CD14-positive monocyte (primary cell): Measurements from ENCODE around the gene GHRH. TPM values are rescaled to one million over a fixed set of nuclear protein-coding genes. Genes with fewer than 3 reads are reported as not detected.

Experiments used
- DNase-seq, 3 donors: peaks; one replicate each; pipeline ENCODE4 v3.0.0-alpha.2; 2011 to 2022
- H2AFZ ChIP-seq: 2 replicates; pipeline ENCODE4 v1.6.0; 2012; ENCODE audit warnings: mild to moderate bottlenecking, low read depth, low read length, inconsistent platforms; ENCODE audit not compliant: insufficient read depth, poor library complexity, severe bottlenecking
- H3K27ac ChIP-seq, 2 donors: 1 replicate in 1 of 2; 2 replicates in 1 of 2; pipeline ENCODE4 v1.5.1; 2012 to 2013; ENCODE audit warnings: low read length in 2 of 2, control low read depth in 1 of 2, inconsistent platforms in 1 of 2, low read depth in 1 of 2, mild to moderate bottlenecking in 1 of 2
- H3K27me3 ChIP-seq, 2 donors: one replicate each; pipeline versions ENCODE4 v1.6.0 to v1.6.1; 2011 to 2013; ENCODE audit warnings: low read length in 2 of 2; ENCODE audit not compliant: control insufficient read depth in 2 of 2, insufficient read depth in 2 of 2
- H3K36me3 ChIP-seq, 2 donors: replicated peaks in 1 of 2; 1 replicate in 1 of 2; 2 replicates in 1 of 2; pipeline versions ENCODE4 v1.5.1 to v1.6.1; 2012 to 2013; ENCODE audit warnings: low read length in 2 of 2, control low read depth in 1 of 2, inconsistent platforms in 1 of 2, mild to moderate bottlenecking in 1 of 2; ENCODE audit not compliant: insufficient read depth in 2 of 2, control insufficient read depth in 1 of 2
- H3K4me1 ChIP-seq, 2 donors: 1 replicate in 1 of 2; 2 replicates in 1 of 2; pipeline versions ENCODE4 v1.5.1 to v1.6.1; 2012 to 2013; ENCODE audit warnings: low read length in 2 of 2, control low read depth in 1 of 2, inconsistent platforms in 1 of 2, mild to moderate bottlenecking in 1 of 2, moderate library complexity in 1 of 2; ENCODE audit not compliant: insufficient read depth in 2 of 2, control insufficient read depth in 1 of 2
- H3K4me2 ChIP-seq: replicated peaks from 2 replicates; pipeline ENCODE3; 2012; ENCODE audit warnings: low read length, moderate library complexity, mild to moderate bottlenecking; ENCODE audit not compliant: poor library complexity, severe bottlenecking; ENCODE audit errors: extremely low read depth
- H3K4me3 ChIP-seq, 3 experiments: fragments of 200-600 bp in 1 of 3; sonication (generic) in 1 of 3; replicated peaks in 1 of 3; 1 replicate in 2 of 3; 2 replicates in 1 of 3; pipeline ENCODE4 v1.5.1; 2011 to 2013; ENCODE audit warnings: low read length in 3 of 3, mild to moderate bottlenecking in 3 of 3, control low read depth in 2 of 3, low read depth in 2 of 3, inconsistent platforms in 1 of 3, moderate library complexity in 1 of 3
- H3K79me2 ChIP-seq: 2 replicates; pipeline ENCODE4 v1.6.0; 2012; ENCODE audit warnings: mild to moderate bottlenecking, control low read depth, inconsistent platforms, low read length, moderate library complexity; ENCODE audit not compliant: insufficient read depth
- H3K9ac ChIP-seq: 2 replicates; pipeline ENCODE4 v1.6.0; 2017; ENCODE audit warnings: low read length, mild to moderate bottlenecking; ENCODE audit not compliant: insufficient read depth, poor library complexity, severe bottlenecking
- H3K9me3 ChIP-seq, 2 donors: replicated peaks in 1 of 2; 1 replicate in 1 of 2; 2 replicates in 1 of 2; pipeline versions ENCODE4 v1.5.1 to v1.6.1; 2012 to 2013; ENCODE audit warnings: low read length in 2 of 2, control low read depth in 1 of 2; ENCODE audit not compliant: control insufficient read depth in 1 of 2, insufficient read depth in 1 of 2
- H4K20me1 ChIP-seq: 2 replicates; pipeline ENCODE4 v1.6.0; 2012; ENCODE audit warnings: mild to moderate bottlenecking, low read length, control low read depth, moderate library complexity; ENCODE audit not compliant: insufficient read depth
- H3K27ac Mint-ChIP-seq, 7 donors: one replicate each; pipeline ENCODE4 v1.8.0; 2020; ENCODE audit warnings: mild to moderate bottlenecking in 7 of 7, mixed read lengths in 7 of 7, moderate library complexity in 6 of 7, inconsistent platforms in 2 of 7
- H3K27me3 Mint-ChIP-seq, 3 donors: one replicate each; pipeline ENCODE4 v1.8.0; 2021 to 2022; ENCODE audit warnings: low read depth in 3 of 3, mild to moderate bottlenecking in 3 of 3, mixed read lengths in 3 of 3, moderate library complexity in 3 of 3, inconsistent platforms in 1 of 3
- H3K36me3 Mint-ChIP-seq, 2 donors: one replicate each; pipeline ENCODE4 v1.8.0; 2020; ENCODE audit warnings: mixed read lengths in 2 of 2, inconsistent platforms in 1 of 2, mild to moderate bottlenecking in 1 of 2
- H3K4me1 Mint-ChIP-seq: one replicate; pipeline ENCODE4 v1.8.0; 2020; ENCODE audit warnings: mild to moderate bottlenecking, mixed read lengths
- H3K4me3 Mint-ChIP-seq, 2 donors: one replicate each; pipeline ENCODE4 v1.8.0; 2020; ENCODE audit warnings: mild to moderate bottlenecking in 2 of 2, mixed read lengths in 2 of 2, moderate library complexity in 1 of 2
- H3K9me3 Mint-ChIP-seq, 7 donors: one replicate each; pipeline ENCODE4 v1.8.0; 2020 to 2022; ENCODE audit warnings: mixed read lengths in 7 of 7, mild to moderate bottlenecking in 6 of 7, moderate library complexity in 6 of 7, inconsistent platforms in 2 of 7
- CTCF ChIP-seq: fragments of 200-600 bp; IDR thresholded peaks from one replicate; pipeline ENCODE4 v1.8.0; 2022; ENCODE audit warnings: antibody characterized with exemption, mild to moderate bottlenecking
- WGBS: methylation state at CpG from one replicate; pipeline ENCODE4 v1.1.5; 2013; ENCODE audit warnings: missing lambda C conversion rate; ENCODE audit not compliant: insufficient coverage; 5-methylcytosine and 5-hydroxymethylcytosine counted together
- intact Hi-C, 2 donors: fragments of 100-400 bp; cut with micrococcal nuclease; formaldehyde crosslinking; loops; one replicate each; pipeline versions ENCODE4 v1.15.0 to v1.15.1; 2023
- polyA plus RNA-seq, 3 donors: library from polyadenylated mRNA; depleted of rRNA in 1 of 3; unstranded in 2 of 3; stranded (reverse) in 1 of 3; fragments of 300-500 nt in 2 of 3; fragments of >200 nt in 1 of 3; fragmentation: Illumina TruSeq in 2 of 3; gene quantifications; 1 replicate in 2 of 3; 2 replicates in 1 of 3; pipeline ENCODE4 v1.2.3, GENCODE V29; 2012 to 2021

The GHRH gene
- polyA plus RNA-seq, 3 donors = not detected

- peak overlapping the region; percentile 1 to 3 for H3K4me3 Mint-ChIP-seq
- peak overlapping the region; percentile 35 for H3K4me2 ChIP-seq
- peaks cover 30 to 33% of the 10 kb centered on the region in 2 donors for H3K36me3 Mint-ChIP-seq
Observed at GRCh38 chr20:37293301-37293943, 31.8 kb upstream of the GHRH start.

GRCh38 chr20:37291724-37292126 lies 30.1 kb upstream of the GHRH start:
- Histone ChIP-seq H3K4me3 (no peak overlapping the region), H4K20me1 (no peaks in the 10 kb centered on the region), H3K27me3 (no peaks in the 10 kb centered on the region), H3K79me2 (peaks cover 65% of the 10 kb centered on the region), H3K36me3 (peaks cover 5 to 18% of the 10 kb centered on the region in 2 donors), H3K27ac (peak overlapping the region in 1 of 2 donors; percentile 99), H3K4me1 (peaks cover 71 to 85% of the 10 kb centered on the region in 2 donors), H3K4me2 (no peak overlapping the region), H2AFZ (no peak overlapping the region), H3K9me3 (no peaks in the 10 kb centered on the region), H3K9ac (no peak overlapping the region)
- peaks cover 86% of the 10 kb centered on the region for H3K4me1 Mint-ChIP-seq
- H3K4me3 Mint-ChIP-seq = no peak overlapping the region
- intact Hi-C loops = loop anchor here in 1 of 2 donors (5.0 kb wide), 1 partner anchor 91 kb away; no protein-coding TSS in a partner anchor
- peaks cover 29 to 31% of the 10 kb centered on the region in 2 donors for H3K36me3 Mint-ChIP-seq
- 100% methylated on average over 1 of the region's 6 CpGs for WGBS
- DNase-seq = no peak
- H3K27me3 Mint-ChIP-seq = peaks cover 0 to 3% (median 3%) of the 10 kb centered on the region in 3 donors
- H3K9me3 Mint-ChIP-seq = peaks cover 0 to 5% (median 5%) of the 10 kb centered on the region in 7 donors
- TF ChIP-seq CTCF = no peak
- peak overlapping the region in 4 of 7 donors; percentile 69 to 98 (median 80) for H3K27ac Mint-ChIP-seq

More at GRCh38 chr20:37293301-37293943, 31.8 kb upstream of the GHRH start:
- peaks cover 5 to 18% of the 10 kb centered on the region in 2 donors for H3K36me3 ChIP-seq
- intact Hi-C loops = loop anchor here in 1 of 2 donors (5.0 kb wide), 1 partner anchor 89 kb away; no protein-coding TSS in a partner anchor
- DNase-seq = no peak
- peak overlapping the region; percentile 92 to 99 (median 97) for H3K27ac Mint-ChIP-seq
- no peaks in the 10 kb centered on the region for H3K27me3 ChIP-seq
- peaks cover 82% of the 10 kb centered on the region for H3K79me2 ChIP-seq
- no peak for TF ChIP-seq CTCF
- peaks cover 0 to 2% (median 0%) of the 10 kb centered on the region in 7 donors for H3K9me3 Mint-ChIP-seq
- peak overlapping the region; percentile 48 for H3K9ac ChIP-seq
- peak overlapping the region in 1 of 3 experiments; percentile 42 for H3K4me3 ChIP-seq
- H3K27ac ChIP-seq = peak overlapping the region; percentile 90 to 99
- no peaks in the 10 kb centered on the region for H4K20me1 ChIP-seq
- H2AFZ ChIP-seq = no peak overlapping the region
- no peaks in the 10 kb centered on the region for H3K9me3 ChIP-seq
- H3K4me1 Mint-ChIP-seq = peaks cover 86% of the 10 kb centered on the region
- peaks cover 75 to 94% of the 10 kb centered on the region in 2 donors for H3K4me1 ChIP-seq
- H3K27me3 Mint-ChIP-seq = no peaks in the 10 kb centered on the region
- 94% methylated on average over 3 of the region's 11 CpGs for WGBS
